H1 (cell line): ENCODE data around the gene MYOZ2. TPM values are rescaled to one million over a fixed set of nuclear protein-coding genes. Genes with fewer than 3 reads are reported as not detected.

Experiments
- CTCF ChIP-seq, 3 experiments: IDR thresholded peaks; 1 replicate in 2 of 3; 2 replicates in 1 of 3; pipeline versions ENCODE4 v1.5.1 to v1.6.1; 2011; ENCODE audit warnings: low read length in 3 of 3, mild to moderate bottlenecking in 3 of 3, inconsistent platforms in 2 of 3, low read depth in 1 of 3, moderate library complexity in 1 of 3; ENCODE audit not compliant: insufficient read depth in 1 of 3; ENCODE audit errors: control extremely low read depth in 1 of 3
- GTF2F1 ChIP-seq: IDR thresholded peaks from 2 replicates; pipeline ENCODE4 v1.6.1; 2012; ENCODE audit warnings: low read depth, low read length, improper control_type of control experiment, borderline replicate concordance
- KDM5A ChIP-seq: fragments of 200-600 bp; IDR thresholded peaks from 2 replicates; pipeline ENCODE4 v1.7.1; 2012; ENCODE audit warnings: mild to moderate bottlenecking, low read length, inconsistent platforms, mixed read lengths
- TCF12 ChIP-seq: IDR thresholded peaks from 2 replicates; pipeline ENCODE4 v1.6.1; 2011; ENCODE audit warnings: low read depth, mild to moderate bottlenecking, low read length
- polyA plus RNA-seq, 7 experiments: library from polyadenylated mRNA; depleted of rRNA in 3 of 7; stranded (reverse) in 5 of 7; unstranded in 2 of 7; fragments of >200 nt in 5 of 7; fragments of 200-250 nt in 2 of 7; gene quantifications; 1 replicate in 5 of 7; 2 replicates in 1 of 7; 4 replicates in 1 of 7; pipeline versions ENCODE4 v1.2.1 to v1.2.3, GENCODE V29; 2011 to 2013; ENCODE audit warnings: missing spikeins in 2 of 7, mixed read lengths in 2 of 7
- total RNA-seq: library from RNA; stranded (reverse); fragmentation: NEBNext Ultra II Directional; extraction: Animal tissue kit (Norgen Biotek cat#: 25700); gene quantifications from 2 replicates; pipeline ENCODE4 v1.2.1, GENCODE V29; 2021

The MYOZ2 gene
- total and polyA plus RNA-seq, 2 of the 8 experiments (the other 6 are each of a cell fraction or from before 2014, with no cell fraction given), result not detected

- no peak for TF ChIP-seq CTCF (IDR thresholded peaks at IDR 0.05; ENCODE audit: control extremely low read depth in 1 of 3, insufficient read depth in 1 of 3, low read depth in 1 of 3, low read length in 3 of 3)
- no peak for TF ChIP-seq KDM5A
- TF ChIP-seq TCF12, result no peak
- TF ChIP-seq GTF2F1, result no peak
Observed at GRCh38 chr4:119209077-119209476, 73.4 kb downstream of the MYOZ2 start (continued).
